PC-9 (cell line): ENCODE results near the gene MAP4K5. TPM values are rescaled to one million over a fixed set of nuclear protein-coding genes. Genes with fewer than 3 reads are reported as not detected.

Experiments
- BruUV-seq: library from RNA; stranded (reverse); fragments of 400-500 nt; replicated peaks from 2 replicates; lab custom pipeline; 2021; lab: Mats Ljungman, UMichigan
- CTCF ChIA-PET: fragments of 300-600 bp; sonication (Branson Sonifier 250); formaldehyde crosslinking; loops from one replicate; lab custom pipeline; 2022; ENCODE audit warnings: antibody characterized with exemption; lab: Charles Lee
- POLR2A ChIA-PET: fragments of 300-600 bp; sonication (Branson Sonifier 250); formaldehyde crosslinking; loops from one replicate; lab custom pipeline; 2022; ENCODE audit warnings: antibody characterized with exemption; ENCODE audit not compliant: unreplicated experiment; lab: Charles Lee
- DNase-seq, 2 experiments: peaks; one replicate each; pipeline versions ENCODE4 v3.0.0 to v3.0.0-alpha.2; 2015 to 2022; ENCODE audit warnings: mixed read lengths in 1 of 2
- H2AFZ ChIP-seq: fragments of 200-600 bp; sonication (generic); 2 replicates; pipeline ENCODE4 v1.8.1; 2017; ENCODE audit warnings: antibody characterized with exemption
- H3F3A ChIP-seq: fragments of 200-600 bp; sonication (generic); 2 replicates; pipeline ENCODE4 v1.8.1; 2017; ENCODE audit warnings: antibody characterized with exemption, mild to moderate bottlenecking, low read depth; ENCODE audit not compliant: insufficient read depth
- H3K27ac ChIP-seq: fragments of 200-600 bp; sonication (generic); 2 replicates; pipeline ENCODE4 v1.6.1; 2016; ENCODE audit warnings: mixed run types
- H3K27me3 ChIP-seq: fragments of 200-600 bp; sonication (generic); 2 replicates; pipeline ENCODE4 v1.6.1; 2016; ENCODE audit warnings: low read depth, mixed run types; ENCODE audit not compliant: insufficient read depth
- H3K36me3 ChIP-seq: fragments of 200-600 bp; sonication (generic); 2 replicates; pipeline ENCODE4 v1.6.1; 2016; ENCODE audit warnings: low read depth, mixed run types
- H3K4me1 ChIP-seq: fragments of 200-600 bp; sonication (generic); replicated peaks from 2 replicates; pipeline ENCODE4 v1.6.1; 2016; ENCODE audit warnings: mixed run types; ENCODE audit not compliant: insufficient read depth
- H3K4me2 ChIP-seq: fragments of 200-600 bp; sonication (generic); 2 replicates; pipeline ENCODE4 v1.6.1; 2017; ENCODE audit warnings: mixed run types
- H3K4me3 ChIP-seq: fragments of 200-600 bp; sonication (generic); 2 replicates; pipeline ENCODE4 v1.6.1; 2016; ENCODE audit warnings: mixed run types
- H3K79me2 ChIP-seq: fragments of 200-600 bp; sonication (generic); 2 replicates; pipeline ENCODE4 v1.6.1; 2017; ENCODE audit warnings: low read depth, mixed run types
- H3K9me2 ChIP-seq: fragments of 200-600 bp; sonication (generic); 2 replicates; pipeline ENCODE4 v1.8.1; 2017; ENCODE audit warnings: mild to moderate bottlenecking; ENCODE audit not compliant: insufficient read depth
- H3K9me3 ChIP-seq: fragments of 200-600 bp; sonication (generic); 2 replicates; pipeline ENCODE4 v1.8.1; 2016; ENCODE audit warnings: low read depth; ENCODE audit not compliant: insufficient read depth
- H4K20me1 ChIP-seq: fragments of 200-600 bp; sonication (generic); 2 replicates; pipeline ENCODE4 v1.8.1; 2017; ENCODE audit not compliant: insufficient read depth
- CTCF ChIP-seq: fragments of 200-600 bp; sonication (generic); conservative IDR thresholded peaks from 2 replicates; pipeline ENCODE4 v1.6.1; 2017; ENCODE audit warnings: mixed run types, antibody characterized with exemption, mild to moderate bottlenecking, moderate library complexity
- EZH2 ChIP-seq: fragments of 200-600 bp; sonication (generic); IDR thresholded peaks from 2 replicates; pipeline ENCODE4 v1.8.0; 2017; ENCODE audit warnings: antibody characterized with exemption, low read depth
- intact Hi-C: fragments of 100-400 bp; cut with micrococcal nuclease; formaldehyde crosslinking; loops from one replicate; pipeline ENCODE4 v1.10.0; 2022; ENCODE audit not compliant: unreplicated experiment
- total RNA-seq: library from RNA; stranded (reverse); gene quantifications from 2 replicates; pipeline ENCODE4 v1.2.3, GENCODE V29; 2021

Gene MAP4K5
- total RNA-seq, 1 experiment from 2014 or later: 51.8 TPM

- POLR2A ChIA-PET: no interaction called here
- Histone ChIP-seq H3F3A (no peaks in the 10 kb centered on the region; the same call in 1 of the 2 replicates), H4K20me1 (no peaks in the 10 kb centered on the region), H3K9me2 (no peaks in the 10 kb centered on the region), H3K4me1 (no peaks in the 10 kb centered on the region), H3K27ac (no peak overlapping the region), H3K9me3 (peaks cover 14% of the 10 kb centered on the region), H3K79me2 (no peaks in the 10 kb centered on the region), H3K27me3 (no peaks in the 10 kb centered on the region), H3K4me3 (no peak overlapping the region), H3K4me2 (no peak overlapping the region), H2AFZ (no peak overlapping the region), H3K36me3 (no peaks in the 10 kb centered on the region; the same call in 1 of the 2 replicates)
- CTCF ChIA-PET: no interaction called here
- intact Hi-C loops: no loop called here
- TF ChIP-seq CTCF: no peak
- no peak for TF ChIP-seq EZH2
- DNase-seq: no peak
- BruUV-seq: no TSS peak
These were observed 122.3 kb downstream of the MAP4K5 start for GRCh38 chr14:50410071-50410470.

GRCh38 chr14:50407111-50407812 lies 125.1 kb downstream of the MAP4K5 start:
- no peak overlapping the region for H3K27ac ChIP-seq
- DNase-seq: no peak
- H3K9me3 ChIP-seq: peaks cover 5% of the 10 kb centered on the region
- intact Hi-C loops: no loop called here
- H3K36me3 ChIP-seq: no peaks in the 10 kb centered on the region; the same call in 1 of the 2 replicates
- H3K4me2 ChIP-seq: no peak overlapping the region
- TF ChIP-seq CTCF (no peak), EZH2 (no peak)
- H3K27me3 ChIP-seq: no peaks in the 10 kb centered on the region
- POLR2A ChIA-PET: interaction anchor here (0.6 kb wide), 1 partner anchor 527 kb away, joined by 3 read pairs; no protein-coding TSS in a partner anchor
- H4K20me1 ChIP-seq: no peaks in the 10 kb centered on the region
- no peak overlapping the region for H2AFZ ChIP-seq
- CTCF ChIA-PET: no interaction called here
- peaks cover 7% of the 10 kb centered on the region for H3F3A ChIP-seq
- H3K4me1 ChIP-seq: 0 out of 2 replicates have a peak, but pooled peaks cover 2% of the 10 kb centered on the region
- no peak overlapping the region for H3K4me3 ChIP-seq
- no peaks in the 10 kb centered on the region for H3K79me2 ChIP-seq
- H3K9me2 ChIP-seq: no peaks in the 10 kb centered on the region
- BruUV-seq: no TSS peak

- Histone ChIP-seq H2AFZ (no peak overlapping the region), H3K4me2 (no peak overlapping the region)
- CTCF ChIA-PET: no interaction called here
These were observed 128.9 kb downstream of the MAP4K5 start for GRCh38 chr14:50403419-50403818.

More at GRCh38 chr14:50403419-50403818, 128.9 kb downstream of the MAP4K5 start:
- Histone ChIP-seq H4K20me1 (no peaks in the 10 kb centered on the region), H3K9me2 (no peaks in the 10 kb centered on the region), H3K4me1 (0 out of 2 replicates have a peak, but pooled peaks cover 2% of the 10 kb centered on the region), H3K27me3 (no peaks in the 10 kb centered on the region), H3K27ac (no peak overlapping the region), H3K9me3 (peaks cover 5% of the 10 kb centered on the region), H3K79me2 (no peaks in the 10 kb centered on the region), H3K36me3 (no peaks in the 10 kb centered on the region), H3K4me3 (no peak overlapping the region), H3F3A (peaks cover 7% of the 10 kb centered on the region)
- TF ChIP-seq CTCF: no peak
- POLR2A ChIA-PET: no interaction called here
- intact Hi-C loops: no loop called here
- BruUV-seq: no TSS peak
- DNase-seq: no peak
